A673 (cell line): ENCODE measurements around the gene BTN3A1. TPM values are rescaled to one million over a fixed set of nuclear protein-coding genes. Genes with fewer than 3 reads are reported as not detected.
A peak's percentile ranks its signal among the peaks of the same experiment; 100 is the strongest.

Source experiments
- BruUV-seq: library from RNA; stranded (reverse); fragments of 400-500 nt; replicated peaks from 2 replicates; lab custom pipeline; 2021; lab: Mats Ljungman, UMichigan
- CTCF ChIA-PET: fragments of 300-600 bp; sonication (Branson Sonifier 250); formaldehyde crosslinking; loops from one replicate; lab custom pipeline; 2022; ENCODE audit warnings: antibody characterized with exemption; lab: Charles Lee
- POLR2A ChIA-PET: fragments of 300-600 bp; sonication (Branson Sonifier 250); formaldehyde crosslinking; loops from one replicate; lab custom pipeline; 2022; ENCODE audit warnings: antibody characterized with exemption; ENCODE audit not compliant: low non-redundant PET; lab: Charles Lee
- DNase-seq: peaks from one replicate; pipeline ENCODE4 v3.0.0-alpha.2; 2015; ENCODE audit warnings: low spot score
- H3K27ac ChIP-seq: fragments of 200-600 bp; sonication (generic); 2 replicates; pipeline ENCODE4 v1.5.1; 2016; ENCODE audit warnings: mixed run types, low read depth, mild to moderate bottlenecking, mixed read lengths, antibody characterized with exemption, low read length; ENCODE audit not compliant: poor library complexity, severe bottlenecking
- H3K27me3 ChIP-seq: fragments of 200-600 bp; sonication (generic); replicated peaks from 2 replicates; pipeline ENCODE4 v1.6.1; 2017; ENCODE audit warnings: mixed run types, low read depth, mild to moderate bottlenecking, mixed read lengths, antibody characterized with exemption, low read length; ENCODE audit not compliant: insufficient read depth, poor library complexity
- H3K36me3 ChIP-seq: fragments of 200-600 bp; sonication (generic); 2 replicates; pipeline ENCODE4 v1.6.1; 2016; ENCODE audit warnings: mixed run types, mild to moderate bottlenecking, mixed read lengths, antibody characterized with exemption, low read length; ENCODE audit not compliant: insufficient read depth, poor library complexity, severe bottlenecking
- H3K4me1 ChIP-seq: fragments of 200-600 bp; sonication (generic); 2 replicates; pipeline ENCODE4 v1.6.1; 2017; ENCODE audit warnings: mixed run types, mild to moderate bottlenecking, mixed read lengths, antibody characterized with exemption, low read length; ENCODE audit not compliant: insufficient read depth, poor library complexity, severe bottlenecking
- H3K4me3 ChIP-seq: fragments of 200-600 bp; sonication (generic); 2 replicates; pipeline ENCODE4 v1.5.1; 2016; ENCODE audit warnings: low read depth, mixed run types, mild to moderate bottlenecking, mixed read lengths, low read length; ENCODE audit not compliant: poor library complexity, severe bottlenecking
- H3K9me3 ChIP-seq: fragments of 200-600 bp; sonication (generic); 2 replicates; pipeline ENCODE4 v1.6.1; 2016; ENCODE audit warnings: mixed run types, low read depth, mild to moderate bottlenecking, mixed read lengths, antibody characterized with exemption, low read length; ENCODE audit not compliant: poor library complexity, severe bottlenecking
- CTCF ChIP-seq: fragments of 300-800, 200-600 bp; sonication (generic); conservative IDR thresholded peaks from 2 replicates; pipeline ENCODE4 v1.5.1; 2017; ENCODE audit warnings: low read depth, mild to moderate bottlenecking, antibody characterized with exemption, low read length, moderate library complexity, mixed read lengths
- EZH2 ChIP-seq: fragments of 200-600 bp; sonication (generic); IDR thresholded peaks from 2 replicates; pipeline ENCODE4 v1.6.1; 2017; ENCODE audit warnings: borderline replicate concordance, low read depth, mild to moderate bottlenecking, mixed read lengths, antibody characterized with exemption, low read length; ENCODE audit not compliant: poor library complexity, severe bottlenecking
- intact Hi-C: fragments of 100-400 bp; cut with micrococcal nuclease; formaldehyde crosslinking; loops from one replicate; pipeline ENCODE4 v1.10.0; 2022; ENCODE audit not compliant: unreplicated experiment
- total RNA-seq: library from RNA; stranded (reverse); gene quantifications from 2 replicates; pipeline ENCODE4 v1.2.3, GENCODE V29; 2021

BTN3A1 gene
- total RNA-seq, 1 experiment from 2014 or later = 14.8 TPM

GRCh38 chr6:26421259-26422144 lies 19.4 kb downstream of the BTN3A1 start:
- peak overlapping the region; percentile 69 for H3K27ac ChIP-seq

GRCh38 chr6:26422329-26422728 lies 20.3 kb downstream of the BTN3A1 start:
- Histone ChIP-seq H3K4me3 (peak overlapping the region; percentile 57), H3K9me3 (no peaks in the 10 kb centered on the region), H3K27me3 (no peaks in the 10 kb centered on the region), H3K36me3 (no peaks in the 10 kb centered on the region), H3K27ac (no peak overlapping the region), H3K4me1 (peaks cover 7% of the 10 kb centered on the region)
- POLR2A ChIA-PET = no interaction called here
- DNase-seq = no peak
- no TSS peak for BruUV-seq
- no peak for TF ChIP-seq EZH2
- TF ChIP-seq CTCF = no peak
- CTCF ChIA-PET = no interaction called here
- intact Hi-C loops = no loop called here

More at GRCh38 chr6:26421259-26422144, 19.4 kb downstream of the BTN3A1 start:
- ChIA-PET POLR2A (no interaction called here), CTCF (no interaction called here)
- TF ChIP-seq CTCF = no peak
- no peak for TF ChIP-seq EZH2
- peak; percentile 95 for DNase-seq
- H3K4me1 ChIP-seq = peaks cover 7% of the 10 kb centered on the region
- peak overlapping the region; percentile 57 for H3K4me3 ChIP-seq
- TSS peak; percentile 57 for BruUV-seq
- intact Hi-C loops = no loop called here
- H3K9me3 ChIP-seq = no peaks in the 10 kb centered on the region
- no peaks in the 10 kb centered on the region for H3K27me3 ChIP-seq
- H3K36me3 ChIP-seq = no peaks in the 10 kb centered on the region

- ChIA-PET POLR2A (no interaction called here), CTCF (no interaction called here)
- Histone ChIP-seq H3K27me3 (no peaks in the 10 kb centered on the region), H3K4me1 (no peaks in the 10 kb centered on the region), H3K9me3 (no peaks in the 10 kb centered on the region), H3K4me3 (no peak overlapping the region), H3K36me3 (peaks cover 8% of the 10 kb centered on the region), H3K27ac (no peak overlapping the region)
- intact Hi-C loops = no loop called here
- no TSS peak for BruUV-seq
- DNase-seq = no peak
- TF ChIP-seq CTCF (no peak), EZH2 (no peak)
These were observed 24.8 kb downstream of the BTN3A1 start for GRCh38 chr6:26426691-26427450.
